Transverse colon (tissue), 4 donors: ENCODE measurements around the gene NPW. TPM values are rescaled to one million over a fixed set of nuclear protein-coding genes. Genes with fewer than 3 reads are reported as not detected.
"Not testable (repeated sequence)": the region's sequence is repeated elsewhere in the genome, so short reads cannot be mapped to it uniquely, and the experiment has no call there.

Source experiments
- DNase-seq: peaks from one replicate; pipeline ENCODE4 v3.0.0-alpha.2; 2019
- H3K27ac ChIP-seq, 4 donors: fragments of 200-600 bp; sonication (generic); 2 replicates each; pipeline ENCODE4 v1.5.1; 2016 to 2018; ENCODE audit warnings: inconsistent platforms in 4 of 4
- H3K27me3 ChIP-seq: fragments of 200-600 bp; sonication (generic); 2 replicates; pipeline ENCODE4 v1.5.1; 2017; ENCODE audit warnings: inconsistent platforms
- H3K36me3 ChIP-seq, 4 donors: fragments of 200-600 bp; sonication (generic); 2 replicates each; pipeline ENCODE4 v1.5.1; 2017 to 2019; ENCODE audit warnings: inconsistent platforms in 4 of 4
- H3K4me1 ChIP-seq, 4 donors: fragments of 200-600 bp; sonication (generic); 2 replicates each; pipeline ENCODE4 v1.5.1; 2017 to 2020; ENCODE audit warnings: inconsistent platforms in 4 of 4
- H3K4me3 ChIP-seq, 4 donors: fragments of 200-600 bp; sonication (generic); 1 replicate in 1 of 4; 2 replicates in 3 of 4; pipeline versions ENCODE4 v1.5.1 to v1.6.1; 2017 to 2019; ENCODE audit warnings: inconsistent platforms in 4 of 4
- H3K9me3 ChIP-seq, 2 donors: fragments of 200-600 bp; sonication (generic); 2 replicates each; pipeline ENCODE4 v1.5.1; 2017 to 2019; ENCODE audit warnings: inconsistent platforms in 2 of 2
- CTCF ChIP-seq, 5 experiments: fragments of 200-600 bp in 3 of 5; fragments of 450-650 bp in 2 of 5; sonication (generic) in 3 of 5; IDR thresholded peaks; 1 replicate in 2 of 5; 2 replicates in 3 of 5; pipeline ENCODE4 v1.5.1; 2016 to 2017; ENCODE audit warnings: antibody characterized with exemption in 5 of 5, inconsistent platforms in 3 of 5, mild to moderate bottlenecking in 2 of 5, moderate library complexity in 1 of 5
- EP300 ChIP-seq: sonication (generic); formaldehyde crosslinking; IDR thresholded peaks from one replicate; pipeline ENCODE4 v1.6.1; 2017; ENCODE audit warnings: antibody characterized with exemption, low read depth
- POLR2A ChIP-seq: fragments of 450-650 bp; IDR thresholded peaks from one replicate; pipeline ENCODE4 v1.6.1; 2016; ENCODE audit warnings: antibody characterized with exemption, mild to moderate bottlenecking, moderate library complexity
- POLR2AphosphoS5 ChIP-seq, 3 donors: sonication (generic); formaldehyde crosslinking; IDR thresholded peaks; one replicate each; pipeline ENCODE4 v1.6.1; 2016; ENCODE audit warnings: antibody characterized with exemption in 3 of 3
- WGBS, 2 donors: methylation state at CpG; one replicate each; pipeline ENCODE4 v1.1.5; 2018; ENCODE audit warnings: low coverage in 1 of 2; 5-methylcytosine and 5-hydroxymethylcytosine counted together
- in situ Hi-C, 4 donors: fragments of 200-750 bp; cut with MboI; loops; one replicate each; pipeline versions ENCODE4 v1.15.0 to v1.15.1; 2017; ENCODE audit warnings: low sequenced_read_pairs in 3 of 4, low pct_ligation_motif_present in 1 of 4, low pct_unique_long_range_greater_than_20kb in 1 of 4
- intact Hi-C: fragments of 100-400 bp; cut with DNase I; formaldehyde crosslinking; loops from one replicate; pipeline ENCODE4 v1.15.1; 2023; ENCODE audit warnings: low total_unique reads
- total RNA-seq, 4 donors: library from RNA; depleted of rRNA; stranded (reverse); fragments of >200 nt; gene quantifications; one replicate each; pipeline ENCODE4 v1.1.0, GENCODE V29; 2016

The NPW gene
- total RNA-seq, 4 donors from 2014 or later = 0.41 TPM; not detected in 3

- H3K27me3 ChIP-seq = no peaks in the 10 kb centered on the region
- H3K9me3 ChIP-seq = no peaks in the 10 kb centered on the region
- intact Hi-C loops (no loop called here), in situ Hi-C loops (no loop called here)
- peak overlapping the region; percentile 85 to 94 (median 86) for H3K27ac ChIP-seq
- H3K4me3 ChIP-seq = peak overlapping the region in 3 of 4 donors; percentile 0 to 33 (median 17)
- peaks cover 21 to 55% (median 41%) of the 10 kb centered on the region in 4 donors for H3K4me1 ChIP-seq
- H3K36me3 ChIP-seq = no peaks in the 10 kb centered on the region
- TF ChIP-seq POLR2AphosphoS5 (IDR thresholded peaks at IDR 0.05) (peak in 2 of 3 donors; percentile 13 to 17), CTCF (IDR thresholded peaks at IDR 0.05) (no peak)
- 51% methylated on average over 25 of the region's 37 CpGs; no CpG with 5 or more reads in 1 of the 2 donors for WGBS, 2 donors
- DNase-seq = peak; percentile 43
These were observed 13.7 kb downstream of the NPW start for GRCh38 chr16:2033057-2033908.

- Histone ChIP-seq H3K4me3 (peak overlapping the region in 2 of 4 donors; percentile 17 to 33), H3K4me1 (peaks cover 26 to 63% (median 47%) of the 10 kb centered on the region in 4 donors), H3K27ac (peak overlapping the region; percentile 85 to 94 (median 86))
- H3K36me3 ChIP-seq, DNase-seq, H3K27me3 ChIP-seq, intact Hi-C loops, H3K9me3 ChIP-seq, in situ Hi-C loops: not testable (repeated sequence)
- WGBS, 2 donors = 64% methylated on average over 16 of the region's 32 CpGs; no CpG with 5 or more reads in 1 of the 2 donors
These were observed 14.5 kb downstream of the NPW start for GRCh38 chr16:2033909-2034695.

GRCh38 chr16:2034696-2035430 lies 15.3 kb downstream of the NPW start:
- H3K36me3 ChIP-seq = no peaks in the 10 kb centered on the region
- no peaks in the 10 kb centered on the region for H3K27me3 ChIP-seq
- TF ChIP-seq EP300 (no peak), CTCF (IDR thresholded peaks at IDR 0.05) (no peak), POLR2A (no peak), POLR2AphosphoS5 (IDR thresholded peaks at IDR 0.05) (no peak)
- DNase-seq = no peak
- H3K4me1 ChIP-seq = peaks cover 33 to 71% (median 54%) of the 10 kb centered on the region in 4 donors
- no peaks in the 10 kb centered on the region for H3K9me3 ChIP-seq
- in situ Hi-C loops (no loop called here), intact Hi-C loops (no loop called here)
- H3K4me3 ChIP-seq = peak overlapping the region in 2 of 4 donors; percentile 2 to 28
- H3K27ac ChIP-seq = peak overlapping the region; percentile 78 to 87 (median 84)
- WGBS, 2 donors = 77% methylated on average over 15 of the region's 17 CpGs; no CpG with 5 or more reads in 1 of the 2 donors

GRCh38 chr16:2035431-2036199 lies 16.0 kb downstream of the NPW start:
- Histone ChIP-seq H3K4me1 (peaks cover 40 to 78% (median 62%) of the 10 kb centered on the region in 4 donors), H3K27ac (peak overlapping the region; percentile 78 to 87 (median 84)), H3K27me3 (no peaks in the 10 kb centered on the region), H3K4me3 (peak overlapping the region in 2 of 4 donors; percentile 2 to 28), H3K9me3 (no peaks in the 10 kb centered on the region), H3K36me3 (no peaks in the 10 kb centered on the region)
- WGBS, 2 donors = 45% methylated on average over 34 of the region's 34 CpGs; no CpG with 5 or more reads in 1 of the 2 donors
- in situ Hi-C loops (no loop called here), intact Hi-C loops (no loop called here)
- DNase-seq = peak; percentile 43
- TF ChIP-seq POLR2AphosphoS5 (IDR thresholded peaks at IDR 0.05) = no peak
- no peak for TF ChIP-seq CTCF (IDR thresholded peaks at IDR 0.05)
- TF ChIP-seq EP300 = no peak
- no peak for TF ChIP-seq POLR2A
